IMR-90 (cell line): ENCODE results near the gene TRIM13. TPM values are rescaled to one million over a fixed set of nuclear protein-coding genes. Genes with fewer than 3 reads are reported as not detected.

Experiments used
- ATAC-seq: fragments of 200-7000 bp; cut with Tn5 transposase; 2 replicates; pipeline ENCODE4 v1.9.1; 2020; ENCODE audit warnings: low read depth, mild to moderate bottlenecking, moderate library complexity
- Bru-seq: library from RNA; stranded (reverse); fragments of 400-500 nt; gene quantifications from one replicate; lab custom pipeline; 2021; lab: Mats Ljungman, UMichigan
- BruChase-seq, 2 experiments: library from RNA; stranded (reverse); fragments of 400-500 nt; gene quantifications; one replicate each; lab custom pipeline; 2021; lab: Mats Ljungman, UMichigan
- BruUV-seq: library from RNA; stranded (reverse); fragments of 400-500 nt; replicated peaks from 2 replicates; lab custom pipeline; 2021; lab: Mats Ljungman, UMichigan
- CTCF ChIA-PET: fragments of 300-600 bp; formaldehyde crosslinking; extraction: SDS; loops from one replicate; lab custom pipeline; 2021; ENCODE audit warnings: antibody characterized with exemption; lab: Yijun Ruan, JAX
- POLR2A ChIA-PET: fragments of 300-600 bp; sonication (Branson Sonifier 250); formaldehyde crosslinking; loops from one replicate; lab custom pipeline; 2022; ENCODE audit warnings: antibody characterized with exemption; ENCODE audit not compliant: unreplicated experiment; lab: Charles Lee
- DNase-seq: peaks from one replicate; pipeline ENCODE4 v3.0.0; 2013
- H2AFZ ChIP-seq: replicated peaks from 2 replicates; pipeline ENCODE3; 2013; ENCODE audit warnings: low read length, mild to moderate bottlenecking; ENCODE audit not compliant: poor library complexity
- H2AK5ac ChIP-seq: 2 replicates; pipeline ENCODE4 v1.6.1; 2013; ENCODE audit warnings: low read depth, low read length, inconsistent platforms
- H2AK9ac ChIP-seq: replicated peaks from 2 replicates; pipeline ENCODE3; 2013; ENCODE audit warnings: mild to moderate bottlenecking, low read depth, low read length, moderate library complexity; ENCODE audit not compliant: poor library complexity
- H2BK120ac ChIP-seq: 2 replicates; pipeline ENCODE4 v1.6.1; 2013; ENCODE audit warnings: low read depth, low read length, inconsistent platforms
- H2BK15ac ChIP-seq: 3 replicates; pipeline ENCODE4 v1.6.1; 2013; ENCODE audit warnings: low read depth, low read length, inconsistent platforms
- H2BK20ac ChIP-seq: 2 replicates; pipeline ENCODE4 v1.6.1; 2013; ENCODE audit warnings: low read depth, mild to moderate bottlenecking, inconsistent platforms, low read length, moderate library complexity
- H2BK5ac ChIP-seq: 2 replicates; pipeline ENCODE4 v1.6.1; 2013; ENCODE audit warnings: mild to moderate bottlenecking, low read depth, low read length, inconsistent platforms; ENCODE audit not compliant: poor library complexity, severe bottlenecking
- H3K14ac ChIP-seq: replicated peaks from 2 replicates; pipeline ENCODE4 v1.6.1; 2013; ENCODE audit warnings: low read depth, low read length, inconsistent platforms
- H3K18ac ChIP-seq: 2 replicates; pipeline ENCODE4 v1.6.1; 2013; ENCODE audit warnings: low read depth, low read length, control low read depth
- H3K23ac ChIP-seq: 2 replicates; pipeline ENCODE4 v1.6.1; 2013; ENCODE audit warnings: low read depth, low read length, inconsistent platforms
- H3K27ac ChIP-seq: 2 replicates; pipeline ENCODE4 v1.5.1; 2013; ENCODE audit warnings: mild to moderate bottlenecking, control low read depth, low read length; ENCODE audit not compliant: insufficient read depth
- H3K27me3 ChIP-seq: 2 replicates; pipeline ENCODE4 v1.6.1; 2013; ENCODE audit warnings: low read length; ENCODE audit not compliant: control insufficient read depth, insufficient read depth
- H3K36me3 ChIP-seq: 2 replicates; pipeline ENCODE4 v1.6.1; 2013; ENCODE audit warnings: low read length, mixed read lengths; ENCODE audit not compliant: control insufficient read depth, insufficient read depth
- H3K4ac ChIP-seq: 2 replicates; pipeline ENCODE4 v1.6.1; 2013; ENCODE audit warnings: low read depth, low read length, inconsistent platforms
- H3K4me1 ChIP-seq: 2 replicates; pipeline ENCODE4 v1.6.1; 2013; ENCODE audit warnings: low read length, mixed read lengths; ENCODE audit not compliant: control insufficient read depth, insufficient read depth
- H3K4me2 ChIP-seq: 2 replicates; pipeline ENCODE4 v1.6.1; 2013; ENCODE audit warnings: low read depth, mild to moderate bottlenecking, control low read depth, low read length, moderate library complexity
- H3K4me3 ChIP-seq: 2 replicates; pipeline ENCODE4 v1.5.1; 2013; ENCODE audit warnings: low read depth, mild to moderate bottlenecking, control low read depth, low read length, moderate library complexity; ENCODE audit not compliant: insufficient read depth
- H3K56ac ChIP-seq: 2 replicates; pipeline ENCODE4 v1.6.1; 2013; ENCODE audit warnings: low read length, inconsistent platforms; ENCODE audit not compliant: insufficient read depth; ENCODE audit errors: extremely low read depth
- H3K79me1 ChIP-seq, 2 experiments: 2 replicates each; pipeline ENCODE4 v1.6.1; 2013; ENCODE audit warnings: low read length in 2 of 2, inconsistent platforms in 1 of 2, low read depth in 1 of 2
- H3K9ac ChIP-seq: 2 replicates; pipeline ENCODE4 v1.6.1; 2013; ENCODE audit warnings: low read depth, low read length, control low read depth
- H3K9me1 ChIP-seq: 2 replicates; pipeline ENCODE4 v1.6.1; 2013; ENCODE audit warnings: low read length, inconsistent platforms; ENCODE audit not compliant: insufficient read depth
- H3K9me3 ChIP-seq: 2 replicates; pipeline ENCODE4 v1.6.1; 2013; ENCODE audit warnings: low read length; ENCODE audit not compliant: control insufficient read depth, insufficient read depth
- H4K20me1 ChIP-seq: 2 replicates; pipeline ENCODE4 v1.6.1; 2013; ENCODE audit warnings: low read length, inconsistent platforms; ENCODE audit not compliant: insufficient read depth
- H4K5ac ChIP-seq: 2 replicates; pipeline ENCODE4 v1.6.1; 2013; ENCODE audit warnings: mild to moderate bottlenecking, low read depth, low read length, control low read depth
- H4K8ac ChIP-seq, 2 experiments: 2 replicates each; pipeline ENCODE4 v1.6.1; 2013; ENCODE audit warnings: low read depth in 2 of 2, low read length in 2 of 2, control low read depth in 1 of 2, inconsistent platforms in 1 of 2
- H4K91ac ChIP-seq: 2 replicates; pipeline ENCODE4 v1.6.1; 2013; ENCODE audit warnings: low read depth, low read length, inconsistent platforms; ENCODE audit not compliant: insufficient read depth
- BHLHE40 ChIP-seq: fragments of 150-350 bp; IDR thresholded peaks from 2 replicates; pipeline ENCODE4 v1.6.1; 2016; ENCODE audit warnings: mild to moderate bottlenecking, low read depth, low read length
- CEBPB ChIP-seq: IDR thresholded peaks from 2 replicates; pipeline ENCODE4 v1.6.1; 2012; ENCODE audit warnings: low read depth, low read length, improper control_type of control experiment
- CHD1 ChIP-seq: IDR thresholded peaks from 2 replicates; pipeline ENCODE4 v1.6.1; 2012; ENCODE audit warnings: low read depth, low read length, improper control_type of control experiment
- CTCF ChIP-seq: conservative IDR thresholded peaks from 2 replicates; pipeline ENCODE4 v1.5.1; 2012; ENCODE audit warnings: mild to moderate bottlenecking, low read depth, low read length, improper control_type of control experiment
- MAFK ChIP-seq: IDR thresholded peaks from 2 replicates; pipeline ENCODE4 v1.6.1; 2012; ENCODE audit warnings: low read depth, low read length, improper control_type of control experiment
- MAZ ChIP-seq: IDR thresholded peaks from 2 replicates; pipeline ENCODE4 v1.6.1; 2012; ENCODE audit warnings: low read depth, mild to moderate bottlenecking, low read length, improper control_type of control experiment, moderate library complexity, borderline replicate concordance
- MXI1 ChIP-seq: IDR thresholded peaks from 2 replicates; pipeline ENCODE4 v1.6.1; 2012; ENCODE audit warnings: low read depth, mild to moderate bottlenecking, low read length, moderate library complexity, borderline replicate concordance
- RAD21 ChIP-seq: IDR thresholded peaks from 2 replicates; pipeline ENCODE4 v1.6.1; 2012; ENCODE audit warnings: low read length, improper control_type of control experiment
- RCOR1 ChIP-seq: IDR thresholded peaks from 2 replicates; pipeline ENCODE4 v1.6.1; 2012; ENCODE audit warnings: mild to moderate bottlenecking, low read length, improper control_type of control experiment; ENCODE audit not compliant: insufficient replicate concordance
- SMC3 ChIP-seq: fragments of 150-350 bp; IDR thresholded peaks from 2 replicates; pipeline ENCODE4 v1.6.1; 2016; ENCODE audit warnings: low read depth, mild to moderate bottlenecking, antibody characterized with exemption, low read length, moderate library complexity
- WGBS, 2 experiments: methylation state at CpG; one replicate each; pipeline versions ENCODE4 v1.1.5 to v1.1.7; 2013; ENCODE audit warnings: missing lambda C conversion rate in 2 of 2; ENCODE audit not compliant: insufficient read length in 1 of 2; ENCODE audit errors: extremely low coverage in 2 of 2; 5-methylcytosine and 5-hydroxymethylcytosine counted together
- dilution Hi-C: fragments of 300-500 bp; cut with HindIII; formaldehyde crosslinking; loops from one replicate; pipeline ENCODE4 v1.14.3; 2018; ENCODE audit warnings: low sequenced_read_pairs; ENCODE audit not compliant: unreplicated experiment
- in situ Hi-C: fragments of 300-500 bp; cut with MboI; formaldehyde crosslinking; loops from 3 replicates; pipeline ENCODE4 v1.14.3; 2019; ENCODE audit warnings: low sequenced_read_pairs, inconsistent platforms, mixed read lengths
- intact Hi-C: fragments of 100-400 bp; cut with micrococcal nuclease; formaldehyde crosslinking; loops from 2 replicates; pipeline ENCODE4 v1.10.0; 2022
- long read RNA-seq: library from polyadenylated mRNA; unstranded; transcript quantifications from one replicate; pipeline ENCODE4 v2.0.0, GENCODE V29; 2021; ENCODE audit not compliant: unreplicated experiment
- polyA plus RNA-seq, 3 experiments: library from polyadenylated mRNA; depleted of rRNA; stranded (reverse); fragments of >200 nt; gene quantifications; 2 replicates each; pipeline ENCODE4 v1.2.3, GENCODE V29; 2012; ENCODE audit warnings: low replicate concordance in 1 of 3
- total RNA-seq: library from RNA; depleted of rRNA; stranded (reverse); fragments of >200 nt; gene quantifications from 2 replicates; pipeline ENCODE4 v1.2.3, GENCODE V29; 2012; rRNA removed
- TF ChIP-seq, protein P1 (sequence below): fragments of 150-350 bp; IDR thresholded peaks from 2 replicates; pipeline ENCODE4 v1.6.1; 2017; ENCODE audit warnings: mild to moderate bottlenecking, antibody characterized with exemption, low read length, low read depth

The TRIM13 gene
- total RNA-seq (20.1 and 22.5 TPM in 2 replicates), polyA plus RNA-seq (2012; rRNA removed) (10.2 and 12.0 TPM in 2 replicates), Bru-seq, nascent RNA (percentile 81 among the genes with signal in this experiment), BruChase-seq, experiment 1, labeled RNA remaining after a 6-hour chase (percentile 78 among the genes with signal in this experiment), BruChase-seq, experiment 2, labeled RNA remaining after a 2-hour chase (percentile 85 among the genes with signal in this experiment)
- polyA plus RNA-seq (2012; cell fraction: cytosol; rRNA removed): 2.5 and 3.8 TPM in 2 replicates
- polyA plus RNA-seq (2012; cell fraction: nucleus; rRNA removed; ENCODE audit: low replicate concordance): 3.0 and 24.1 TPM in 2 replicates
- long read RNA-seq, full-length matches to known transcripts: 13 of 17 reads
- long read RNA-seq, partial matches to known transcripts: 0 of 17 reads
- long read RNA-seq, other reads (novel, unspliced or antisense): 4 of 17 reads

GRCh38 chr13:49996951-49997895 lies at the start of gene TRIM13:
TSS of gene TRIM13 (plus strand) at chr13:49997042. CDS start at chr13:50011941, 14,899 bp downstream.
- Histone ChIP-seq H2AK9ac (peak within 1 kb of the TSS; percentile 100), H3K36me3 (peaks cover 12% of the 10 kb centered on the region; the same call in 1 of the 2 replicates), H3K4me3 (peak within 1 kb of the TSS; percentile 87), H3K56ac (peak within 1 kb of the TSS; percentile 96), H3K4ac (peak within 1 kb of the TSS; percentile 90), H2AK5ac (peak within 1 kb of the TSS; percentile 89), H2AFZ (peak within 1 kb of the TSS; percentile 97), H3K79me1 (peaks cover 12 to 39% of the 10 kb centered on the region in 2 experiments), H4K5ac (peak within 1 kb of the TSS; percentile 79), H3K9me3 (no peaks in the 10 kb centered on the region), H3K27ac (peak within 1 kb of the TSS; percentile 98), H3K14ac (peak within 1 kb of the TSS; percentile 96), H4K20me1 (peaks cover 4% of the 10 kb centered on the region; the same call in 1 of the 2 replicates), H4K8ac (peak within 1 kb of the TSS; percentile 75 to 91), H2BK15ac (0 out of 3 replicates have a peak within 1 kb of the TSS, but pooled peaks have one; percentile 2), H3K23ac (peak within 1 kb of the TSS; percentile 92), H3K4me2 (peak within 1 kb of the TSS; percentile 86), H2BK120ac (peak within 1 kb of the TSS; percentile 68), H3K18ac (peak within 1 kb of the TSS; percentile 80), H3K27me3 (no peaks in the 10 kb centered on the region), H4K91ac (peak within 1 kb of the TSS; percentile 84), H3K9me1 (peaks cover 8% of the 10 kb centered on the region), H3K9ac (peak within 1 kb of the TSS; percentile 94), H3K4me1 (peaks cover 4% of the 10 kb centered on the region), H2BK5ac (peak within 1 kb of the TSS; percentile 98), H2BK20ac (no peak within 1 kb of the TSS)
- DNase-seq: peak; percentile 88
- 0% methylated on average over 15 of the region's 56 CpGs; no CpG with 5 or more reads in 1 of the 2 experiments for WGBS, 2 experiments
- peak; percentile 87 for ATAC-seq
- intact Hi-C loops (loop anchor here (1.0 to 5.0 kb wide), 6 partner anchors 83 to 915 kb away; no protein-coding TSS in a partner anchor), in situ Hi-C loops (loop anchor here (25.0 kb wide), 1 partner anchor 915 kb away; the partner anchor contains the start of gene RNASEH2B), dilution Hi-C loops (no loop called here)
- BruUV-seq: no TSS peak
- ChIA-PET CTCF (interaction anchor here (0.8 to 2.1 kb wide), 11 partner anchors 9 to 802 kb away, joined by 3 to 13 read pairs (median 4); partner anchors contain the start of gene KCNRG), POLR2A (interaction anchor here (0.5 to 0.8 kb wide), 3 partner anchors 61 to 204 kb away, joined by 5 read pairs; partner anchors contain the start of gene SPRYD7)
- TF ChIP-seq BHLHE40 (no peak), RAD21 (peak; percentile 68), RCOR1 (no peak), MAFK (no peak), CHD1 (0 out of 2 replicates have a peak, but pooled peaks have one; percentile 86), CEBPB (no peak), CTCF (peak; percentile 82), MXI1 (no peak), MAZ (peak; percentile 53; the same call in 1 of the 2 replicates), SMC3 (peak; percentile 49)
- TF ChIP-seq, protein P1, sequence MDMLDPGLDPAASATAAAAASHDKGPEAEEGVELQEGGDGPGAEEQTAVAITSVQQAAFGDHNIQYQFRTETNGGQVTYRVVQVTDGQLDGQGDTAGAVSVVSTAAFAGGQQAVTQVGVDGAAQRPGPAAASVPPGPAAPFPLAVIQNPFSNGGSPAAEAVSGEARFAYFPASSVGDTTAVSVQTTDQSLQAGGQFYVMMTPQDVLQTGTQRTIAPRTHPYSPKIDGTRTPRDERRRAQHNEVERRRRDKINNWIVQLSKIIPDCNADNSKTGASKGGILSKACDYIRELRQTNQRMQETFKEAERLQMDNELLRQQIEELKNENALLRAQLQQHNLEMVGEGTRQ: no peak
